HCT116 (cell line): Measurements from ENCODE around the gene REEP6. TPM values are rescaled to one million over a fixed set of nuclear protein-coding genes. Genes with fewer than 3 reads are reported as not detected.

Experiments
- ATAC-seq: fragments of 200-7000 bp; cut with Tn5 transposase; 2 replicates; pipeline ENCODE4 v1.9.1; 2020; ENCODE audit warnings: mild to moderate bottlenecking, moderate library complexity
- BruUV-seq: library from RNA; stranded (reverse); fragments of 400-500 nt; replicated peaks from 2 replicates; lab custom pipeline; 2021; lab: Mats Ljungman, UMichigan
- CTCF ChIA-PET: fragments of 300-600 bp; sonication (Branson Sonifier 250); formaldehyde crosslinking; loops from one replicate; lab custom pipeline; 2021; ENCODE audit warnings: antibody characterized with exemption; lab: Charles Lee
- POLR2A ChIA-PET: fragments of 300-600, 350-600 bp; sonication (Branson Sonifier 250); formaldehyde crosslinking; loops from one replicate; lab custom pipeline; 2021; ENCODE audit warnings: antibody characterized with exemption; lab: Charles Lee
- RAD21 ChIA-PET, 2 experiments: fragments of 300-600 bp; sonication (Branson Sonifier 250); formaldehyde crosslinking; loops; one replicate each; lab custom pipeline; 2023; ENCODE audit warnings: low total read pairs in 2 of 2; ENCODE audit not compliant: uncharacterized antibody in 2 of 2, unreplicated experiment in 2 of 2, low non-redundant PET in 1 of 2; lab: Charles Lee
- DNase-seq: peaks from one replicate; pipeline ENCODE4 v3.0.0-alpha.2; 2010; ENCODE audit warnings: low read depth, low spot score
- H2AFZ ChIP-seq: fragments of 200-600 bp; shearing (Covaris generic), sonication (generic); 2 replicates; pipeline ENCODE4 v1.6.1; 2017; ENCODE audit warnings: low read depth, mixed run types, mixed read lengths, antibody characterized with exemption, low read length; ENCODE audit not compliant: poor library complexity, severe bottlenecking
- H3K27ac ChIP-seq: 2 replicates; pipeline ENCODE4 v1.5.1; 2012; ENCODE audit warnings: low read depth, low read length
- H3K27me3 ChIP-seq: fragments of 200-600 bp; sonication (generic); 2 replicates; pipeline ENCODE4 v1.6.1; 2016; ENCODE audit warnings: mixed run types, low read length, mixed read lengths; ENCODE audit not compliant: insufficient read depth
- H3K36me3 ChIP-seq, 2 experiments: fragments of 200-500 bp in 1 of 2; fragments of 200-600 bp in 1 of 2; sonication (Bioruptor generic) in 1 of 2; sonication (generic) in 1 of 2; 2 replicates each; pipeline versions ENCODE4 v1.5.1 to v1.6.1; 2014 to 2016; ENCODE audit warnings: low read length in 2 of 2, inconsistent platforms in 1 of 2, mixed read lengths in 1 of 2, mixed run types in 1 of 2; ENCODE audit not compliant: insufficient read depth in 2 of 2, control insufficient read depth in 1 of 2
- H3K4me1 ChIP-seq, 2 experiments: fragments of 200-600 bp in 1 of 2; sonication (generic) in 1 of 2; 2 replicates each; pipeline versions ENCODE4 v1.5.1 to v1.6.1; 2012 to 2017; ENCODE audit warnings: low read length in 2 of 2, inconsistent platforms in 1 of 2, mild to moderate bottlenecking in 1 of 2, mixed read lengths in 1 of 2, mixed run types in 1 of 2, moderate library complexity in 1 of 2; ENCODE audit not compliant: insufficient read depth in 2 of 2, control insufficient read depth in 1 of 2
- H3K4me2 ChIP-seq: fragments of 200-600 bp; sonication (generic); 2 replicates; pipeline ENCODE4 v1.6.1; 2017; ENCODE audit warnings: mixed run types, low read length, mixed read lengths
- H3K4me3 ChIP-seq, 2 experiments: fragments of 200-600 bp in 1 of 2; sonication (generic) in 1 of 2; replicated peaks in 1 of 2; 2 replicates each; pipeline ENCODE4 v1.5.1; 2011 to 2016; ENCODE audit warnings: low read length in 2 of 2, control low read depth in 1 of 2, low read depth in 1 of 2, mild to moderate bottlenecking in 1 of 2, mixed read lengths in 1 of 2, mixed run types in 1 of 2
- H3K79me2 ChIP-seq: fragments of 200-600 bp; sonication (generic); 2 replicates; pipeline ENCODE4 v1.6.1; 2017; ENCODE audit warnings: mild to moderate bottlenecking, mixed run types, low read length, moderate library complexity, mixed read lengths; ENCODE audit not compliant: insufficient read depth
- H3K9ac ChIP-seq: fragments of 200-600 bp; sonication (generic); 2 replicates; pipeline ENCODE4 v1.6.1; 2016; ENCODE audit warnings: low read length, mixed read lengths
- H3K9me2 ChIP-seq: fragments of 200-600 bp; sonication (generic), shearing (Covaris generic); 2 replicates; pipeline ENCODE4 v1.6.1; 2017; ENCODE audit warnings: mixed run types, mild to moderate bottlenecking, moderate library complexity; ENCODE audit not compliant: insufficient read depth
- H3K9me3 ChIP-seq, 2 experiments: fragments of 200-500 bp in 1 of 2; fragments of 200-600 bp in 1 of 2; sonication (Bioruptor generic) in 1 of 2; sonication (generic) in 1 of 2; 2 replicates each; pipeline ENCODE4 v1.6.1; 2014 to 2017; ENCODE audit warnings: low read length in 2 of 2, mixed read lengths in 2 of 2, inconsistent platforms in 1 of 2, low read depth in 1 of 2, mild to moderate bottlenecking in 1 of 2, mixed run types in 1 of 2, moderate library complexity in 1 of 2; ENCODE audit not compliant: control insufficient read depth in 1 of 2, insufficient read depth in 1 of 2
- H4K20me1 ChIP-seq: fragments of 200-600 bp; sonication (generic), shearing (Covaris generic); 2 replicates; pipeline ENCODE4 v1.6.1; 2017; ENCODE audit warnings: mixed run types, mild to moderate bottlenecking, moderate library complexity; ENCODE audit not compliant: insufficient read depth
- ATF3 ChIP-seq: IDR thresholded peaks from 2 replicates; pipeline ENCODE4 v1.6.1; 2012
- CBX3 ChIP-seq: IDR thresholded peaks from 2 replicates; pipeline ENCODE4 v1.6.1; 2012; ENCODE audit warnings: low read depth
- EGR1 ChIP-seq: IDR thresholded peaks from 2 replicates; pipeline ENCODE4 v1.6.1; 2012; ENCODE audit warnings: low read depth
- JUND ChIP-seq: IDR thresholded peaks from 2 replicates; pipeline ENCODE4 v1.6.1; 2012
- POLR2AphosphoS5 ChIP-seq: IDR thresholded peaks from 2 replicates; pipeline ENCODE4 v1.6.1; 2011; ENCODE audit warnings: mild to moderate bottlenecking, low read depth, low read length, moderate library complexity
- RAD21 ChIP-seq: IDR thresholded peaks from 2 replicates; pipeline ENCODE4 v1.6.1; 2012; ENCODE audit warnings: low read depth, mild to moderate bottlenecking
- SIN3A ChIP-seq: IDR thresholded peaks from 2 replicates; pipeline ENCODE4 v1.6.1; 2012; ENCODE audit warnings: low read depth
- SRF ChIP-seq: IDR thresholded peaks from 2 replicates; pipeline ENCODE4 v1.6.1; 2012; ENCODE audit warnings: low read depth
- TCF7L2 ChIP-seq: IDR thresholded peaks from 2 replicates; pipeline ENCODE4 v1.7.0; 2011; ENCODE audit warnings: borderline replicate concordance, inconsistent platforms; ENCODE audit not compliant: insufficient read depth, insufficient read length; ENCODE audit errors: extremely low read depth
- ZNF274 ChIP-seq: fragments of 200-500 bp; sonication (Bioruptor generic); IDR thresholded peaks from 2 replicates; pipeline ENCODE4 v1.6.1; 2014; ENCODE audit warnings: mild to moderate bottlenecking, low read depth, low read length, inconsistent platforms
- intact Hi-C: fragments of 100-400 bp; cut with micrococcal nuclease; formaldehyde crosslinking; loops from 2 replicates; pipeline ENCODE4 v1.10.0; 2022
- total RNA-seq: library from RNA; stranded (reverse); gene quantifications from one replicate; pipeline ENCODE4 v1.2.1, GENCODE V29; 2021; ENCODE audit not compliant: unreplicated experiment

REEP6 gene
- total RNA-seq, 1 experiment from 2014 or later = 53.9 TPM

GRCh38 chr19:1526979-1527649, 36.1 kb downstream of the REEP6 start (continued):
- TF ChIP-seq RAD21 (no peak), EGR1 (no peak), ZNF274 (no peak), SRF (no peak), TCF7L2 (no peak)
- TF ChIP-seq, all 23 proteins: peak for 0

GRCh38 chr19:1527650-1528309, 36.8 kb downstream of the REEP6 start:
- Histone ChIP-seq H3K36me3 (no peaks in the 10 kb centered on the region), H2AFZ (no peak overlapping the region), H3K79me2 (no peaks in the 10 kb centered on the region), H3K4me1 (no peaks in the 10 kb centered on the region), H3K4me2 (no peak overlapping the region), H3K27me3 (no peaks in the 10 kb centered on the region), H3K9me3 (no peaks in the 10 kb centered on the region), H4K20me1 (no peaks in the 10 kb centered on the region), H3K27ac (no peak overlapping the region), H3K9ac (no peak overlapping the region), H3K4me3 (no peak overlapping the region), H3K9me2 (no peaks in the 10 kb centered on the region)
- ChIA-PET RAD21 (no interaction called here), POLR2A (no interaction called here), CTCF (no interaction called here)
- DNase-seq (no peak), ATAC-seq (no peak)
- BruUV-seq = no TSS peak
- no peak for TF ChIP-seq JUND
- TF ChIP-seq EGR1 = no peak
- TF ChIP-seq ATF3 = no peak
- no peak for TF ChIP-seq CBX3
- no peak for TF ChIP-seq POLR2AphosphoS5
- TF ChIP-seq SRF = no peak
- no peak for TF ChIP-seq SIN3A
- TF ChIP-seq TCF7L2 = no peak
- no peak for TF ChIP-seq ZNF274
- intact Hi-C loops = no loop called here
